CD4-positive, alpha-beta T cell treated with Interleukin-1 beta for 1 hour (primary cell): ENCODE data around the gene PRM1.
A peak's percentile ranks its signal among the peaks of the same experiment; 100 is the strongest.

Experiments
- DNase-seq, 2 donors: peaks; one replicate each; pipeline ENCODE4 v3.0.0-alpha.2; 2020 to 2022

PRM1 gene

DNA sequence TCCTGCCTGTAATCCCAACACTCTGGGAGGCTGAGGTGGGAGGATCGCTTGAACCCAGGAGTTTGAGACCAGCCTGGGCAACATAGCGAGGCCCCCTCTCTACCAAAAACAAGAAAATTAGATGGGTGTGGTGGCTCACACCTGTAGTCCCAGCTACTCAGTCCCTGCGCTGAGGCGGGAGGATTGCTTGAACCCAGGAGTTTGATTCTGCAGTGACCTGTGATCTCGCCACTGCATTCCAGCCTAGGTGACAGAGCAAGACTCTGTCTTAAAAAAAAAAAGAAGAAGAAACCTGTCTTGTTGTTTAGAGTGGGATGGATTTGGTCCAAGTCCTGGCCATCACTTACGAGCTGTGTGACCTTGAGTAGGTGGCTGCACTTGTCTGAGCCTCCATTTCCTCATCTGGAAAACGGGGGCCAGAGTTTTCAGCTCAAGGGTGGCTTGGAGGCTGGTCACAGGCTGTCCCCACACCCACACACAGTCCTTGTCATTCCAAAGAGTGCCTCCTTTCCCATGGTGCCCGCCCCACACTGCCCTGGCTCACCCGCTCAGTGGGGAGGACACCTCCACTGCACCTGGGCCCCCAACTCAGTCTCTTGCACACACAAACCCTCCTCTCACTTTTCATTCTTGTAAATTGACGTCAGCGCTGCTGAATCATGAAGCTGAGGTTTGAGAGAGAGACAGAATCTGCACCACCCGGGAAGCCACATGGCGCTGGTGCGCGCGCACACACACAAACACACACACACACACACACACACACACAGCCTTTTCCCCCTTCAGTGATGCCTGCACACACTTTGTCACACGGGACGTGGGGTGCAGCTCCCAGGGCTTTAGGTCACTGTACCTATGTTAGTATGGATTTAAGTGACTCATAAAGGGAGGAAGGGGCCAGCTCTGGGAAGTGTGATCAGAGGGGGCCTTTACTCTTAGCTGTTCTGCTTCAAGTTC is 29.3 kb downstream of the PRM1 start:
- DNase-seq: peak; percentile 79

GRCh38 chr16:11250786-11251524 is 30.2 kb downstream of the PRM1 start:
- DNase-seq: no peak

DNA sequence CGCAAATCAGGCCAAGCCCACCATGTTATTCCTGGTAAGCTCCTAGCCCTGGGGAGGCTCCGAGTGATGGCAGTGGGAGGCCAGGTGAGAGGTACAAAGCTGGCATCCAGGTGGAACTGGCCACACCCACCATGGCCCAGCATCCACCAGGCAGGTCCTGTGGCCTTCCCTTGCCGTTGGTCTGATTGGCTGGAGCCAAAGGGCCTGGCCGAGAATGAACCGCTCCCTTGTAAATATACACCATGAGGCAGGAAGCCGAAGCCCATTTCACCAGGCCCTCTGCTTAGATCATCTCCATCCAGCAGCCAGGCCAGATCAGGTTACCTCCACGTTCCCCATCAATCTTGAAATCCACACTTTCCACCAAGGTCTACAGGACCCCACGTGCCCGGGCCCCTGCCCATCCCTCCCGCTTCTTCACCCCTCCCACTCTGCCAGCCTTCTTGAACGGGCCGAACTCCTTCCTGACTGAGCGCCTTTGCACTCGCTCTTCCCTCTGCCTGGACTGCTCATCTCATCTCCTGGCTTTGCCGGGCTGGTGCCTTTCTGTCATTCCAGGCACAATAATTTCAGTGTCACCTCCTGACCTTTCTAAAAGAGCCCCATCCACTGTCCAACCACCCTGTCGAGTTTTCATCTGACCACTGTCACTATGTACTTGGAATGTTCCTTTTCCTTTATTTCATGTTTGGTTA is 30.9 kb downstream of the PRM1 start:
- no peak for DNase-seq

GRCh38 chr16:11249233-11250061 is 31.7 kb downstream of the PRM1 start:
- DNase-seq: no peak

DNA sequence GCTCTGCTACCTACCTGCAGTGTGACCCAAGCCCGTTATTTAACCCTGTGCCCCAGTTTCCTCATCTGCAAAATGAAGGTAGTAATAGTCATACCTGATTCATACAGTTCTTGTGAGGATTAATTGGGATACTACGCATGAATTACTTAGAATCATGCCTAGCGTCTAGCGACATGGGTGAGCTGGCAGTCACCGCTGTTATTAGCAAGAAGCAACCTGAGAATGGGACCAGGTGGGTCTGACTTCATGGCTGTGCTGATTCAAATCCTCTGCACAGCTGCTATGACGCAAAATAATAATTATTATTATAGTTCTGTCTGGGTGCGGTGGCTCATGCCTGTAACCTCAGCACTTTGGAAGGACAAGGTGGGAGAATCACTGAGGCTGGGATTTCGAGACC is 33.0 kb downstream of the PRM1 start:
- no peak for DNase-seq

DNA sequence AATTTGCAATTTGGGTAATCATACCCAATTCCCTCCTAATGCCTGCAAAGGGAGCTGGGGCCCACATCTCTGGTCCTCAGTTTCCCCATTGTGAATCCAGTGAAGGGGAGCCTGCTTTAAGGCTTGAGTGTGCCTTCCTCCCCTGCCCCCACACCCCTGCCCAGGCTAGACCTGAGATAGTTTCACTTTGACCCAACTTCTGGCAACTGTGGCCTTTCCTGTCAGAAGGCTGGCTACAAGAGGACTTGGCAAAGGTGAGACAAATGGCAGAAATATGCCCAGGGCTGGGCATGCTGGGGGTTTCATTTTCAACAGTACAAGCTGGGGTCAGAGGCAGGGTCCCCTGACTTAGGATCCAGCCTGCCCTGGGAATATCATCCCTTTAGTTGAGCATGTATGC is 35.1 kb downstream of the PRM1 start:
- DNase-seq: no peak

DNA sequence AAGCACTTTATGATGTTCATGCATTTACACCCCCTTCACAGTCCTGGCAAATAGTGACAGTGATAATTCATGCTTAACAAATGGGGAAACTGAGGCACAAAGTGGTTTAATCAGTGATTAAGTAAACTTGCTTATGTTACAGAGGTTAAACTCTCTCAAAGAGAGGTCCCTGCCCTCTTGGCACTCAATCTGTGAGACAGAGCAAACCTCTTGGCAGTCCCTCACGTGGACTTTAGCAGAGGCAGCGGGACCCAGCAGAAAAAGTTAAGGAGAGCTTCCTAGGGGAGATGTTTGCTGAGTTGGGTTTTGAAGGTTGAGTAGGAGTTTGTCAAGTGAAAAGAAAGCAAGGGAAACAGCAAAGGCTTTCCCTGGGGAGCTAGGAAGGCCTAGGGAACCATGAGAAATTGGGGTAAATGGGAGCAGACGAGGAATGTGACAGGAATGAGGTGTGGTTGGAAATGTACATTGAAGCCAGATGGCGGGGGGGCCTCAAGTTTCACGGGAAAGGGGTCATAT is 35.9 kb downstream of the PRM1 start:
- DNase-seq: no peak

DNA sequence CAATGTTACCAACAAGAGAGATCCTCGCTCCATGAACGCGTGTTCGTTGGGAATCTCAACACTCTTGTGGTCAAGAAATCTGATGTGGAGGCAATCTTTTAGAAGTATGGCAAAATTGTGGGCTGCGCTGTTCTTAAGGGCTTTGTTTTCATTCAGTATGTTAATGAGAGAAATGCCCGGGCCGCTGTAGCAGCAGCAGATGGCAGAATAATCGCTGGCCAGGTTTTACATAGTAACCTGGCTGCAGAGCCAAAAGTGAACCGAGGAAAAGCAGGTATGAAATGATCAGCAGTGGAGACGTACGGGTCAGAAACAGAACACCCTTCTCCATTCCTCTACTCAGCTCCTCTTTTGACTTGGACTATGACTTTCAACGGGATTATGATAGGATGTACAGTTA is 38.5 kb downstream of the PRM1 start:
- no peak for DNase-seq

DNA sequence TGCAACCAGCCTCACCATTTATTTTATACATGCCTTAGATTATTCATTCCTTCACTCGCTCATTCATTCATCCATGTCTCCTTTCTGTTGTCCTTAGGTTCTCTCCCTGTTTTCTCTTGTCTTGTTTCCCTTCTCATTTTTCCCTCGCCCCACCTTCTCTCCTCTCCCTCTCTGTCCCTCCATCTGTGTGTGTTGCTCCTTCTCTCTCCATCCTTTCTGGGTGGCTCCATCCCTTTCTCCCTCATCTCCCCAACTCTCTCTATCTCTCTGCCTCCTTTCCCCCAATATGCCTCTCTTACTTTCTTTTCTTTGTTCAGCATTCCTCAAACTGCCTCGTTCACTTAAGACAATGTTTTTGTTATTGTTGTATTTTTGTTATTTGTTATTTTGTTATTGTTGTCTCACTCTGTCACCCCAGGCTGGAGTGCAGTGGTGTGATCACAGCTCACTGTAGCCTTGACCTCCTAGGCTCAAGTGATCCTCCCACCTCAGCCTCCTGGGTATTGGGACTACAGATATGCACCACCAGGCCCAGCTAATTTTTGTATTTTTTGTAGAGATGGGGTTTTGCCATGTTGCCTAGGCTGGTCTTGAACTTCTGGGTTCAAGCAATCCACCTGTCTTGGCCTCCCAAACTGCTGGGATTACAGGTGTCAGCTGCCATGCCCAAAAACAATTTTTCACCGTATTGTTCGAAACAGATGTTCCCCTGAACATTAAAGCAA is 39.5 kb downstream of the PRM1 start:
- no peak for DNase-seq

GRCh38 chr16:11240636-11241473 is 40.3 kb downstream of the PRM1 start:
- no peak for DNase-seq

DNA sequence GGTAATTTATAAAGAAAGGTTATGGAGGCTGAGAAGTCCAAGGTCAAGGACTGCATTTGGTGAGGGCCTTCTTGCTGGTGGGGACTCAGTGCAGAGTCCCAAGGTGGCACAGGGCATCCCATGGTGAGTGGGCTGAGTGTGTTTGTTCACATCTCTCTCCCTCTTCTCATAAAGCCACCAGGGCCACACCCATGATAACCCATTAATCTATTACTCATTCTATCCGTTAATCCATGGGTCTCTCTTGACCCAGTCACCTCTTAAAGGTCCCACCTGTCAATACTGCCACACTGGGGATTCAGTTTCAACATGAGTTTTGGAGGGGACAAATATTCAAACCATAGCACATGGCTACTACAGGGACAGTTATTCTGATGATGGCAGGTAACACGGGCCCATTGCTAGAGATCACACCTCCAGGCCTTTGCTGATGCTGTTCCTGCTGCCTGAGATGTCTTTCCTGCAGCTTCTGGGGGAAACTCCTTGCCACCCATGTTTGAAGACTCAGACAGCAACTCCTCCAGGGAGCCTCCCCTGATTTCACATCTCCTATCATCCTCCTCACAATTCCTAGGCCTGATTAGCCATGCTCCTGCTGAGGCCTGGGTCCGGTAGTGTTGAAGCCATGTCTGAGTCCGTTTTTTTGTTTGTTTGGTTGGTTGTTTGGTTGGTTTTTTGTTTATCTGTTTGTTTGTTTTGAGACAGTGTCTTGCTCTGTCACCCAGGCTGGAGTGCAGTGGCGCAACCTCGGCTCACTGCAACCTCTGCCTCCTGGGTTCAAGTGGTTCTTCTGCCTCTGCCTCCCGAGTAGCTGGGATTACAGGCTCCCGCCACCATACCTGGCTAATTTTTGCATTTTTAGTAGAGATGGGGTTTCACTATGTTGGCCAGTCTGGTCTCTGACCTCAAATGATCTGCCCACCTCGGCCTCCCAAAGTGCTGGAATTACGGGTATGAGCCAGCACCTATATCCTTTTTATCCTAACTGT is 41.2 kb downstream of the PRM1 start:
- DNase-seq: no peak

- no peak for DNase-seq
Measured at GRCh38 chr16:11238272-11239202, 42.6 kb downstream of the PRM1 start.

- peak in 1 of 2 donors; percentile 49 for DNase-seq
Measured at GRCh38 chr16:11236461-11237254, 44.5 kb downstream of the PRM1 start.

DNA sequence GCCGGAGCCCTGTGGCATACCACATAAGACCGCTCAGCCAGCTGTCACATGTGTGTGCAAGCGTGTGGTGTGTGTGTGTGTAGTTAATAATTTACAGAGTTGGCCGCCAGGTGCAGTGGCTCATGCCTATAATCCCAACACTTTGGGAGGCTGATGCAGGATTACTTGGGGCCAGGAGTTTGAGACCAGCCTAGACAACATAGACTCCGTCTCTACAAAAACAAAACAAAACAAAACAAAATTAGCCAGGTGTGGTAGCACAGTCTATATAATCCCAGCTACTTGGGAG is 45.5 kb downstream of the PRM1 start:
- no peak for DNase-seq

DNA sequence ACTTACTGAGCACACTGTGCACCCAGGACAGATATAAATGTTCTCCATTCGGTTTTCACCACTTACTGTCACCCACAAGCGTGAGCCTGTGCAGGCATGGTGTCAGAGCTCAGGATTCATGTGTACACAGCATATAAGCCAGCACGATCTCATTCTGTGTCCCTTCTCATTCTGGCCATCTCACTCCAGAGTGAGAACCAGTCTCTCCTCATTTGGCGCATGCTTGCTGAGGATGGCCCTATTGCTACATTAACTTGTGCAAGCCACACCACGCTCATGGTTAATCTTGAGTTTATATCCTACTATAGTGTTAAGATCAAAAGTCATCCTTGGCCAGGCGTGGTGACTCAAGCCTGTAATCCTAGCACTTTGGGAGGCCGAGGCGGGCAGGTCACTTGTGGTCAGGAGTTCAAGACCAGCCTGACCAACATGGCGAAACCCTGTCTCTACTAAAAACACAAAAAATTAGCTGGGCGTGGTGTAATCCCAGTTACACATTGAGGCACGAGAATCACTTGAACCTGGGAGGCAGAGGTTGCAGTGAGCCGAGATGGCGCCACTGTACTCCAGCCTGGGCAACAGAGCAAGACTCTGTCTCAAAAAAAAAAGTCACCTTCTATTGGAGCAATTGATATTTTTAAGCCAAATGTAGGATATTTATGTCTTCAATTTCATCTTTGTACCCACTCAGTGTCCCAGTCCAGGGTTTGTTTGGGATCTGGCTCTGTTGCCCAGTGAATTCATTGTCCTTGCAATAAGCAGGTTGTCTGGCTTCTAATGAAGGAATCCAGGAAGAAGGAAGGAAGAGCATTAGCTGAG is 46.0 kb downstream of the PRM1 start:
- no peak for DNase-seq

- DNase-seq: peak; percentile 32 to 57
Measured at GRCh38 chr16:11233727-11234376, 47.3 kb downstream of the PRM1 start.
